DMS 273 (cell line): ENCODE results near the gene MYH6.

ENCODE experiments used
- DNase-seq: peaks from one replicate; lab custom pipeline; 2025; ENCODE audit not compliant: unreplicated experiment; lab: John Stamatoyannopoulos, UW

MYH6 gene

DNA sequence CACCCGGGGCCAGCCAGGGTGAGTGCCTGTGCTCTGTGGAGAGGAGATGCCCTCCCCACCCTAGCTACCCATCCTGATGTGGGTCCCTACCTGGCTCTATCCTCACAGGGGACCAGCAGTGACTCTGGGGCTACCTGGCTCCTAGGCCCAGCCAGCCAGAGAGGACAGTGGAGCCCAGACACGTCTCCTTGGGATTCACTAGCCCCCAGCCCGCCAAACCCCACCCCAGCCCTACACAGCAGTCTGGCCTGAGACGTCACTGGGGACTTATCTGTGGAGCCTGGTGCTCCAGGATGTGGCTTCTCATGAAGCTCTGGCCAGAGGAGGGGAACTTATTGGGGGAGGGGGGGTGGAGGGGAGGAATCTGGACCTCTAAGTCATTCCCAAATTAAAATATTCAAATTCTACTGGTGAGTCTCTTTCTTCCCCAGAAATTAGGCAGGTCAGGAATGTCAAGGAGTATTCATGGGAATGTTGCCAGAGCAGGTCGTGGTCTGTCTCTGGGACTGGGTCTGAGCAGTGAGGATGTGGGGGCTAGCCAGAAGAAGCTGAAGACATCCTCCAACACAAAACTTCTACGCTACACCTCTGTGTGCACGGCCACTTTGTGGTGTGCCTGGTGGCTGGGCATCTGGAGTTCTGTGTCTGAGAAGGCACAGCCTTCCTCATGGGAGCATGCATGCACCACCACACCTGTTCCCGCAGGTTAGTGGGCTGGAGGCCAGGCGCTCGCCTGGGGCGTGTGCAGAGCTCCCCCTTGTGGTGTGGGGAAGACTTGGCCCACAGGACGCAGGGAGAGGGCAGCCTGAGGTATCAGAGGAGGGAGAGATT lies 28.5 kb downstream of the MYH6 start:
- DNase-seq: peak; percentile 79

DNA sequence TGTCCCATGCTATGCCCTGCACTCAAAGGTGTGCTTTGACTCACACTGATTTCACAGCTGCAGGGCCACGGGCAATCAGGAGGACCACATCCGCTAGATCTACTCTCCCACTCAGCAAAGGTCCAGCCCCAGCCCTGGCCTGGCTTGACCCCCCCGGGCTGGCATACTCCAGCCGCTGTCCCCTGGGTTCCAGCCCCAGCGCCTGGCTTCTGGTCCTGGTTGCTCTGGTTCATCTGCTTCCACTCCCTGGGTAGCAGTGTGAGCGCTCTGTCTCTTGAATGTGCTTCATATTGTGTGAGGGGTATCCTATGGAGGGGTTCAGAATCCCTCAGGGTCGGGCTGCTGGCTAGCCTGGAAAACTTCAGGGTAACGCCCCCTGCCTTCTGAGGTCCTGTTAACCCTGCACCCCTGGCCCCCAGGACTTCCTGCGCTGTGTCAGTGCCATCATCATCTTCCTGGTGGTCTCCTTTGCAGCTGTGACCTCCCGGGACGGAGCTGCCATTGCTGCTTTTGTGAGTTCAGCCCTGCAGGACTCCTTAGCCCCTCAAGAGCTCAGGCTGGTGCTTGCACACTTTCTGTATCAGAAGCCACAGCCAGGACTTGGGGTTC lies 29.4 kb downstream of the MYH6 start:
- DNase-seq: no peak

DNA sequence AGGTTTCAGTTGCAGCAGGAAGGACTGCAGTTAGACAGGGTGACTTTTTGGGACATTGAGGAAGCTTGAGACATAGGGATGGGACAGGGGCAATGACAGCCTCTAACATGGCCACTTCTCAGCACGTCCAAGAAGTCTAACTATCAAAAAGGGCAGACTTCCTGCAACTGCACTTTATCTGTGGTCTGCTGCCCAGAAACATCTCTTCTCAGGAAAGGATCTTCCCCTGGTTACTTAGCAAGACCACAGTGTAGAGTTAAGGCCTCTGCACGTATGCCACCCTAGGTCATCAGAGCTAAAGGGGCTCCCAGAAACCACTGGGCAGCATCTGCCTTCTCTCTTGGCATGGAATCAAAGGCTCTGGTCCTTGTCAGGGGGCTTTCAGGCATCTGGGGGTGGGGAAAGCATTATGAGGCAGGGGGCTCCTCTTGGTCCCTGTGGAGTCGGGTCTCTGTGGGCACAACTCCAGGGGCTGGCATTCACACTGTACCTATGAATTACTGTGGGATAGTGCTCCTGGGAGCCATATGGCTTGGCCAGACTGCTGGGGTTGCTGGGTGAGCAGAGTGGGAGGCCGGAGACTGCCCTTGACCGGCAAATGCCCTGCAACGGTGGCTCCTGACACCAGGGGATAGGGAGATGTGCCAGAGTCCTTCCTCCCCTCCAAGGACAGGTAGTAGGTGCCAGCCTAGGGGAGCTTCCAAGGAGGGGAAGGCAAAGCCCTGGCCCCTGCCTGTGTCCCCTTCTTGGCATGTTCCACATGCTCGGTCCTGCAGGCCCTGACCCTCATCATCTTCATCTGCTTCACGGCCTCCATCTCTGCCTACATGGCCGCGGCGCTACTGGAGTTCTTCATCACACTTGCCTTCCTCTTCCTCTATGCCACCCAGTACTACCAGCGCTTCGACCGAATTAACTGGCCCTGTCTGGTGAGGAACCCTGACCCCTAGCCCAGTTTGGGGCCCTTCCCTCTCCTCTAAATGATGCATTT lies 30.2 kb downstream of the MYH6 start:
- DNase-seq: no peak

DNA sequence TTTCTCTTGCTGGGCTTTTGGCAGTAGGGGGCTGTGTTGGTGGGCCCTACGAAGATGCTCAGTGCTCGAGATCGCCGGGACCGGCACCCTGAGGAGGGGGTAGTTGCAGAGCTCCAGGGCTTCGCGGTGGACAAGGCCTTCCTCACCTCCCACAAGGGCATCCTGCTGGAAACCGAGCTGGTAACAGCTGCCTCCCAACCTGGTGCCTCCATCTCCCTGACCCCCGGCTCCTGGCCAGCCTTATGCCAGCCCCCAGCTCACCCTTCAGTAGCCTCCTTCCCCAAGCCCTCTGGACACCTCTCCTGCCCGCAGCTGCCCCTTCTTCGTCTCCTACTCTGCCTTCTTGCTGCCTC lies 30.9 kb downstream of the MYH6 start:
- no peak for DNase-seq

DNA sequence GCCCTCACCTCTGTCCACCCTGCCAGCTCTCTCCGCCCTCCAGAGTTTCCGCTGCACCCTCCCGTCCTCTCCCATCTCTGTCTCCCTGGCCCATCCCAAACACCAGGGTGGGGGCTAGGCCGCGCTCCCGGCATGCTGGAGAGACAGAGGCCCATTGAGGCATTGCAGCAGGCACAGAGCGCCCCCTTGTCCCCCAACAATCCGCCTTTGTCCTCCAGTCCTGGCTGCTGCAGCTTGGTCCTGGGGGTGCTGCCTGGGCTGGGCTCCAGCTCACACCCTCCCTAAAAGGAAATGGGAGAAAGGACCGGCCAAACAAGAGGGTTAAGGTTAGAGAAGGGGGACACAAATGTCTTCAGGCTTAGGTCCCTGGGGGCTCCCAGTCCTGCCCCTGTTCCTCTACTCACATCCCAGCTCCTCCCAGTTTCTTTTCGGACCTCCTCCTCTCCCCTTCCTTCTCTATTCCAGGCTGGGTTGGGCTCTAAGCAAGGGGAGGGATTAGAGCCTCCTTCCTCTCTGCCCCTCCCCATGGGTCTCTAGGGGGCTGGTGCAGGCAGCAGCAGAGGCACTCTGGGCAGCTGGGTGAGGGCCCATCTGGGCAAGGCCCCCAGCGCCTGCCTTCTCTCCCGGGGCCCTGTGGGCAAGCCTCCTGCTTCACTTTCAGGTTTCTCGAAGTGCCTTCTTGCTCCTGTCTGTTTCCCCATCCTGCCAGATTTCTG lies 31.4 kb downstream of the MYH6 start, which contains the start of gene CMTM5:
Gene CMTM5, plus strand, starts transcription at position 565 of the 716 bp plus-strand sequence. CDS start 206 bp downstream, outside the sequence.
- DNase-seq: peak; percentile 68

DNA sequence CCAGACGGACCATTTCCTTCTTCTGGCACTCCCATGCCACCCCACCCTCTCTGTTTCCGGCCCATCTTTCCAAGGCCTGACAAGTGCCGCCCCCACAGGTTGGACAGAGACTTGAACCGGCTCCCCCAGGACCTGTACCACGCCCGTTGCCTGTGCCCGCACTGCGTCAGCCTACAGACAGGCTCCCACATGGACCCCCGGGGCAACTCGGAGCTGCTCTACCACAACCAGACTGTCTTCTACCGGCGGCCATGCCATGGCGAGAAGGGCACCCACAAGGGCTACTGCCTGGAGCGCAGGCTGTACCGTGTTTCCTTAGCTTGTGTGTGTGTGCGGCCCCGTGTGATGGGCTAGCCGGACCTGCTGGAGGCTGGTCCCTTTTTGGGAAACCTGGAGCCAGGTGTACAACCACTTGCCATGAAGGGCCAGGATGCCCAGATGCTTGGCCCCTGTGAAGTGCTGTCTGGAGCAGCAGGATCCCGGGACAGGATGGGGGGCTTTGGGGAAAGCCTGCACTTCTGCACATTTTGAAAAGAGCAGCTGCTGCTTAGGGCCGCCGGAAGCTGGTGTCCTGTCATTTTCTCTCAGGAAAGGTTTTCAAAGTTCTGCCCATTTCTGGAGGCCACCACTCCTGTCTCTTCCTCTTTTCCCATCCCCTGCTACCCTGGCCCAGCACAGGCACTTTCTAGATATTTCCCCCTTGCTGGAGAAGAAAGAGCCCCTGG lies 32.4 kb downstream of the MYH6 start:
- DNase-seq: no peak

DNA sequence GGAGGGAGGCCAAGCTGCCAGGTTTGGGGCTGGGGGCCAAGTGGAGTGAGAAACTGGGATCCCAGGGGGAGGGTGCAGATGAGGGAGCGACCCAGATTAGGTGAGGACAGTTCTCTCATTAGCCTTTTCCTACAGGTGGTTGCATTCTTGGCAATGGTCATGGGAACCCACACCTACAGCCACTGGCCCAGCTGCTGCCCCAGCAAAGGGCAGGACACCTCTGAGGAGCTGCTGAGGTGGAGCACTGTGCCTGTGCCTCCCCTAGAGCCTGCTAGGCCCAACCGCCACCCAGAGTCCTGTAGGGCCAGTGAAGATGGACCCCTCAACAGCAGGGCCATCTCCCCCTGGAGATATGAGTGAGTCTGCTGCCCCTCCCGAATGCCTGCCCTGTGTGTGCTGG lies 35.0 kb downstream of the MYH6 start:
- no peak for DNase-seq

DNA sequence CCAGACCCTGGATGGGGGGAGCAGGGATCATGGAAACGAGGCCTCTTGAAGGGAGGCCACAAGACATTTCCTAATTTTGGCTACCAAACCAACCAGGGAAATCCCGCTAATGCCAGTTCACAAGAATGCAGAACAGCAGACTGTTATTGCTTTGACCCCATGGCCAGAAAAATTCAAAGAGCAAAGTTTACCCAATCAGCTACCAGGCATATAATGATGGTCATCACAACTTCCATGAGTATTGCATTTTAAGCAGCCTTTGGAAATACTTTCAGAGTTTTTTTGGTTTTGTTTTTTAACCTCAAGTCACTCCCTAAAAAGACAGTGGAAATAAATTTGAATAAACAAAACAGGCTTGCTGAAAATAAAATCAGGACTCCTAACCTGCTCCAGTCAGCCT lies 35.6 kb downstream of the MYH6 start, which contains the start of gene IL25:
Gene IL25, plus strand, starts transcription at position 301 of the 400 bp plus-strand sequence.
- no peak for DNase-seq

DNA sequence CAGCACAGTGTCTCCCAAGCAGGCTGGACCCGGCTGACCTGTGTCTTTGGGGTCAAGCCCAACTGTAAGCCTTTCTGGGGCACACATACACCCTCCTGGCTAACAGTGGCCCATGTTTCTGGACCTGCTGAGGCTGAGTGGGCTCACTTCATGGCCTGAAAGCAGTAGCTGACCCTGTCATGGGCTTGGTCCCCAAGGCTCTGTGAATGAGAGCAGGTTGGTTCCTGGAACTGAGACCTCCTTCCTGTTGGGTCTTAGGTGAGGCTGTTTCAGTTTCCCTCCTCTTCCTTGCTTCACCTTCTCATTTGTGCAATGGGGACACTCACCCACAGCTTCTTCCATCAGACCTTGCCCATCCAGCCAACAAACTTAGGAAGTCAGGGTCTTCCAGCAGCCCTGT lies 36.2 kb downstream of the MYH6 start:
- no peak for DNase-seq

DNA sequence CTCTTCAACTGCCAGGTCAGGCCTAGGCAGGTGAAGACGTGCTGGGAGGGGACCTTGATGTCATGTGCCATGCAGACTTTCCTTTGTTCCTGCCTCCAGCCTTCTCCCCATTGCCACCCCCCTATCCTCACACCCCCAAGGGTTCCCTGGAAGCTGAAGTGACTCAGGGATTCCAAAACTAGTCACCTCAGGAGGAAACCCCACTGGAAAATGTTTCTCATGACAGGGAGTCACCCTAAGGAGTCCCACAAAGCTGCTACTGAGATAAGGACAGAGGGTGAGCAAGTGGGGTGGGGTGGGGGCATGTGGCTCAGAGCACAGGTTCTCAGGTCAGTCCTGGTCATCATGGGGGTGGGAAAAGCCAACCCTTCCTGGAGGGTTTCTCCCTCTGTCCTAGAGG lies 37.9 kb downstream of the MYH6 start:
- no peak for DNase-seq

DNA sequence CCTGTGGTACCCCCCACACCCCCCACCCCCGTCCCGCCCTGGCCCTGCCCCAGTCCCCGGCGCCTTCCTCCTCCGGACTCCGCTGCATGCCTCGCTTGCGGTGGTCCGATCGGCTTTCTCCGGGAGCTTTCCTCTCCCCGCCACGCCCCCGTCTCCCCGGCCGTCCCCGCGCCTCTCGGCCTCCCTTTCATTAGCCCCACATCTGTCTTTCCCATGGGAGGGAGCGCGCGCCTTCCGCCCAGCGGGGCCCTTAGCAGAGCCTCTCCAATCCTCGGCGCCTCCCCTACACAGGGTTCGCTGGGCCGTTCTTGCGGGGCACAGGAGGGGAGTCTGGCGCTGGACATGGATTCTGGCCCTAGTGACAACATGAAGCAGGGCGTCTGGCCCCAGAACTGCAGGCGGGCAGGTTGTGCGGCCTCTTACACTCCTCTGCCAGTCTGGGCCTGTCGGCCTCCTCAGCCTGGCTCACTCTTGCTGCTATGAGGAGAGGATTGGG lies 41.6 kb downstream of the MYH6 start:
- DNase-seq: peak; percentile 84

DNA sequence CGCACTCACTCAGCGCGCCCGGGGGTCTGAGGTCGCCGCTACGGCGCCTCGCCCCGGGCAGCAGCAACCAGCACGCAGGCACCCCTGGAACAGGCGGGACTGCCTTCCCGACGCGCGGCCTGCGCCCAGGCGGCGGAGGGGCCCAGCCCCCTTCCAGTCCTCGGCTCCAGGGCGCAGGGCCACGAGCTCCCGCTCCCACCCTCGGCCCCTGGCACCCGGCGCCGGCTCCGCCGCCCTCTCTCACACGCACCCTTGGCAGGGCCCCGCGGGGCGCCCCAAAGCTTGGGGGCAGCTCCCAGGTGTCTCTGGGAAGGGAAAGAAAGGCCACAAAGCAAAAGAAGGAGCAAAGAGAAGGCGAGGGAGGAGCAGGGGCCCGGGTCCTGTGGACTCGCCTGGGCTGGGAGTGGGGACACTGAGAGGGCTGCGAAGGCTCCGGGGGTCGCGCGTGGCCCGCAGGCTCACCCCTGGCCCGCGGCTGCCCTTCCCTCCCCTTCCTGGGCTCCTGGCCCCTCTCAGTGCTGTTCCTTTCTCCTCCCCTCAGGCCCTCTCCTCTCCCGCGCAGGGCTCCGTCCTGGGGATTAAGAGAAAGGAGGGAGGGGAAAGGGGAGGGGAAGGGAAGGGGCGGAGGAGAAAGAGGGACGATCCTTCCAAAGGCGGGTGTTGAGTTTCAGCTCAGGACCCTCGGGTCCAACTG lies 42.2 kb downstream of the MYH6 start:
- DNase-seq: peak; percentile 84

DNA sequence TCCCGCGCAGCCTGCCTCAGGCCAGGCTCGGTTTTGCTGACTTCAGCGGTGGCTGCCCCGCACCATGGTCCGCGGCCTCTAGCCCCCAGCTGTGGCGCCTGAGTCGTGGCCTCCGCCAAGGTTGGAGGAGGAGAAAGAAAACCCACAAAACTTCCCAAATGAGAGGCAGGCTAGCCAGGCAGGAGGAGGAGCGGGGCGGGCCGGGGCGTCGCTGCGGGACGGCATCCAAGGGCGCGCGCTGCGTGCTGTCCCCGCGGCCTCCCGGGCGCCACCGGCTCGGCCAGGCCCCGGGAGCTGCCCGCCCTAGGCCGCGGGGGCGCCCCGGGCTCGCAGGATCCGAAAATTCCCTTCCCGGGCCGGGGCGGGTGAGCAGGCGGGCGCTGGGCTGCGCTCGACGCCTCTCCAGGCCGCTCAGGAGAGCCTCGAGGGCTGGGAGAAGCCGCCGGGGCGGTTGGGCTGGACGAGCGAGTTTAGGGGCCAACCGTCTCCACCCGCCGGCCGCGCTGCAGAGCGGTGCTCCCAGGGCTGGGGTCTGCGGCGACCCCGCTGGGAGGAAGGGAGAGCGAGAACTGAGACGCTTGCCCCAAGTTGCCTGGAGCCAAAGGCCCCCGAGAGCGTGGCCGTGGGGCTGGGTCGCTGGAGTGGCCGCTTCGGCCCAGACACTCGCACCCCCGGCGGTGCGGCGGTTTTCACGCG lies 42.9 kb downstream of the MYH6 start, which contains the start of gene EFS:
Gene EFS, minus strand, starts transcription at position 137 of the 696 bp plus-strand sequence. CDS start 147 bp downstream, outside the sequence.
- DNase-seq: no peak

DNA sequence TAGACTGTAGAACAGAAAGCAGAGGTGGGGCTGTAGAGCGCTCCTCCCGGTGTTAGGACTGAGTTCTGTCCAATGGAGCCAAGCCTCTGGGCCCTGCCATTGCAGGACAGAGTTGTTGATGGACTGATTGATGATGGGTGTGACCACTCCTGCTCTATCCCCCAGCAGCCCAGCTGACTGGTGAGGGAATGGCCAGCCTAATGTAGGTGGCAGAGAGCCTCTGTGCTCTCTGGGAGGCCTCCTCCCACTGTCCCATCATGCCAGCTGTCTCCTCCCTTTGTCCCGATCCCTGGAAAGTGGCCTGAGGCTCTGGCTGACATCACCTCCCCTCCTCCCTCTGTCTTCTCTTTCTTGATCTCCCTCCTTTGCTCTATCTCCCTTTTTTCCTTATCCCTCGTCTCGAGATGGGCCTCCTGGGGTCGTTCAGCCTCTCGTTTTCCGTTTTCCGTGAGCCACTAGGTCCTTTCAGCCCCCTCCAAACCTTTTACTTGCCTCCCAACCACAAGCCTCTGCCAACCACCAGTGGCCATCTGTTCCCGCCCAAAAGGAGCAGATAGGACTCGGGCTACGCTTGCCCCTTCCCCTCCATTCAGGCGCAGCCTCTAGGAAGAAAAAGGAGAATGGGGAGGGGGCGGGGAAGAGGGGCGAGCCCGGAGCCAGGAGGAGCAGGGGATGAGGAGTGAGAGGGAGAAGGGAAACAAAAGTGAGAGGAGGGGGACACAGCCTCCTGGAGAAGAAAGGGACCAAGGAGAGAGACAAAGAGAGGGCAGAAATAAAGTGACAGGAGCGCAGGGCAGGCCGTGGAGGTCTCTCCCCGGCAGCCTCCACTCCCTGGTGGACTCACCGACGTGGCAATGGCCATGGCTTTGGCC lies 43.7 kb downstream of the MYH6 start:
- DNase-seq: no peak

DNA sequence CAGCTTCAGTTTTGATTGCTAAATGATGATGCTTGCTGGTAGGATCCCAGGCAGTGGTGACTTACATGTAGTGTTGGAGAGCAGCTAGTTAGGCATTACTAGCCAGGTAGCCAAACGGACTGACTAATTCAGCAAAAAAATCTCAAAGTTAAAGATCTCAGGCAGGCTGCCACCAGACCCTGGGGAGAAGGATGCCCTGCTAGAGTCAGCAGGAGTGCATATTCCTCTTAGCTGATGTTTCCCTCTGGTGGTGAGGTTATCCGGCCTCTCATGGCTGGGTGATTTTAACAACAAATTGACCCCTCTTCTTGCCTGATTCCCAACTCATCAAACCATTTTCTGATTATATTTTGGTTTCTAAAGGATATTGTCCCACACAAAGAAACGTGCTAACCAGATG lies 45.9 kb downstream of the MYH6 start:
- DNase-seq: peak; percentile 36

DNA sequence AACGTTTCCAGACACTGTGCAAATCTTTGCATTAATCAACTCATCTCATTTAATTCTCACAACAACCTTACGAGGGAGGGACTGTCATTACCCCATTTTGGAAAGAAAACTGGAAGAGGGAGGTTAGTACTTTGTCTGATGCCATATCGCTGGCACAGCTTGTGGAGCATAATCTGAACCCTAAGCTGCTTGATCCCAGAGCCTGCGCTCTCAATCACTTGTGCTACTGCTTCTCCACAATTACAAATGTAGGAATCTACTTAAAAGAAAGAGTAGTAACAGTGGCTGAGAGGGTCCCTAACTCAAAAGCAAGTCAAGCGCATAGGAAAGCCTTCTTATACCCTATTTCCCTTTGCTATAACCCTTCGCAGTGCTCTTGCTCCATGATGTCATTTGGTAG lies 46.3 kb downstream of the MYH6 start:
- DNase-seq: no peak

DNA sequence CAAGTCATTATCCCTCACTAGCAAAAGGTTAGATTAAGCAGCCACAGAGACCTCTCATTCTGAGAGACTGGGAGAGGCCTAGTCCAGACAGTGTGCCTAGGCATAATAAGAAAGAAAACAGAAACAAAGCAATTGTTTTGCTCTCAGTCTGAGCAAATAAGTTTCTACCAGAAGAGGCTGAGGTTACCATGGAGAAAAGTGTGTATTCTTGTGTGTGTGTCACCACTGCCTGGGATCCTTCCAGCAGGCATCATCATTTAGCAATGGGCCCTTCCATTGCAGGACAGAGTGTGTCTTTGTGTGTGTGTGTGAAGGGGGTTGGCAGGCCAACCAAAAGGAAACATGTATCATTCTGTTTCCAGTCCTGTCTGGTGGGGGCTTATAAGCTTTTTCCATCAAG lies 46.8 kb downstream of the MYH6 start:
- no peak for DNase-seq

DNA sequence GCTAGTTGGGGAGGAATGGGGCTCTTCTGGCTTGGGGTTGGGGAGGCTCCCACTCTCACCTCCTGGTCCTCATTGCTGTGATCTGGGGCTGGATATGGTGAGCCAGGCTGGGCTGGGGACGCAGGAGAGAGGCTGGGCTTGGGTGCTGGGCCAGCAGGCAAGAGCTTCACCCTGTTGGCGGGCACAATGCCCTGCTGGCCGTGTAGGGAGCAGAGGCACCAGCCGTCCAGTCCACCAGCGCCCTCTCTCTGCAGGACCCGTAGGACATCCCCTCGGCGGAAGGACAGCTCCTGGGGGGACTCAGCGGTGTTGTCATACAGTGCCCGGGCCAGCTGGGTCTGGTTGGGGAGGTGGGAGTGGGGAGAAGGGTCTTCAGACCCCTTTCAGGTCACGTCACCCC lies 47.6 kb downstream of the MYH6 start:
- DNase-seq: no peak
